Stimulated activated CD8-positive, alpha-beta memory T cell treated with anti-CD3 and anti-CD28 coated beads, Interleukin-12 subunit alpha, Interleukin-12 subunit beta, amount 100 ng/mL, for 24 hours (primary cell): Measurements from ENCODE around the gene AJAP1.

Source experiments
- DNase-seq: peaks from one replicate; pipeline ENCODE4 v3.0.0-alpha.2; 2020; ENCODE audit errors: extremely low read depth

The AJAP1 gene

DNA sequence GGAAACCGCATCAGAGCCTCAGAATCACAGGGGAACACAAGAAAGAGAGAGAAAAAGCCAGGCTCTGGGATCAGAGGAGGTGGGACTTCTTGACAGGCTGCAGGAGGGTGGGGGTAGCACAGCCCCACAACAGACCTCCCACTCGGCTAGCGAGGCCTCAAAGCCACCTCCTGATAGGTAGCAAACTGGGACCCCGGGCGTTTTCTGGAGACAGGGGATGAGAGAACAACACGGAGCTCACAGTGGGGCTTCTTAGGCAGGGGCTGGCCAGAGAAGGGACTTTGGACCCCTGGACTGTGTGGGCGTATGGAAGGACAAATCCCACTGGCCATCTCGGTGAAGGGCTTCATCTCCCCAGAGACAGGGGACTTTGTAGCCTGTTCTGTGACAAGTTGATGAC is 116.3 kb downstream of the AJAP1 start:
- no peak for DNase-seq

DNA sequence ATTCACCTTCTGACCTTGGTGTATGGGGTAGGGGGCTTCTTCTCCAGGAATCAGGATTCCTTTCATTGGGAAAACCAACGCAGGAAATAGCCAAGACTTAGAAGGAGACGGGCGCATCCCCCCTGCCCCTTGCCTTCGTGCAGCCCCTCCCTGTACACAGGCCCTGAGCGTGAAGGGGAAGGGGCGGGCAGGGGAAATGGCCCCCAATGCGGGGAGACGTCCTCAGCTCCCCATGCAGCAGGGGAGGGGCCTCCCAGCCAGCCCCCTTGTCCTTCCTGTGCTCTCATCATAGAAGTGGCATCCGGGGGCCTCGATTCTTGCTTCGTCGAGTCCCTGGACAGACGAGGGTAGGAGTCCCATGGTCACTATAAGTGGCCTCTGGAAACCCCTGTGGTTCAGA is 116.9 kb downstream of the AJAP1 start:
- no peak for DNase-seq

DNA sequence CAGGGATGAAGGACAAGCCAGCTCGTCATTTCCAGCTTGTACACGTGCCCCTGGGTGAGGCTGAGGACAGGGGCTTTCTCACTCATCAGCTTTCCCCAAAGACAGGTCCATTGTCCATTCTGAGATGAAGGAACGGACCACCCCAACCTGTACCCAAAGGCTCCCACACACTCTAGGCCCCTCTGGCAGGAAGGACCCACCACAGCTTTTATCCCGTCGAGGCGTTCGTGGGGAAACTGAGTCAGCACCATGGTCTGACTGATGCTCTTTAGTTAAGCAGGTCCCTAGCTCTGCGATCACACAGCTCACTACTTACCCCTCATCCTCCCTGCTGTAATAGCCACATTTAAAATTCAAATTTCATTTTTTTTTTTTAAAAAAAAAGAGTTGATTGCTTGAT is 117.3 kb downstream of the AJAP1 start:
- no peak for DNase-seq

DNA sequence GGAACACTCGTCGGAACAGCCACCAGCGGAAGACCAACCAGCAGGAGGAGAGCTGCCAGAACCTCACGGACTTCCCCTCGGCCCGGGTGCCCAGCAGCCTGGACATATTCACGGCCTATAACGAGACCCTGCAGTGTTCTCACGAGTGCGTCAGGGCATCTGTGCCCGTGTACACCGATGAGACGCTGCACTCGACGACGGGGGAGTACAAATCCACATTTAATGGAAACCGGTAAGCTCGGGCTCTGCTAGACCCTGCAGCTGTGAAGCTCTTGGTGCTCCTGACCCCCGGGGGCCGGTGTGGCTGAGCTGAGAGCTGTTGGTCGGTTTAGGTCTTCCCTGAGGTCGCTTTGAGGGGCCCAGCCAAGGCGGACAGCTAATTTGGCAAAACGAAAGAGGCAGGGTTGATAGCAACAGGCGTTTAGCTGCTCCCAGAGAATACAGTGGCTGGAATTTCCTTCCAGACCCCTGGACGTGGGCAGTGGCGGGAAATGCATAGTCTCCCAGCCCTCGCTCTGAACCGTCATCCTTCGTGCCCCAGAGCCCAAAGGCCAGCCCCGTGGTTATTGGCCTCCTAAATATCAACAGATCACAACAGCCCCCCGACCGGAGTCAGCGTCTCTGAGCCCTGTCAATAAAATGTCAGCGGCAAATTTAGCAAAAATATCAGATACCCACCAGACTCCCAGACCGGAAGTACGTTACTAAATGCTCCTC is 118.0 kb downstream of the AJAP1 start:
- no peak for DNase-seq

DNA sequence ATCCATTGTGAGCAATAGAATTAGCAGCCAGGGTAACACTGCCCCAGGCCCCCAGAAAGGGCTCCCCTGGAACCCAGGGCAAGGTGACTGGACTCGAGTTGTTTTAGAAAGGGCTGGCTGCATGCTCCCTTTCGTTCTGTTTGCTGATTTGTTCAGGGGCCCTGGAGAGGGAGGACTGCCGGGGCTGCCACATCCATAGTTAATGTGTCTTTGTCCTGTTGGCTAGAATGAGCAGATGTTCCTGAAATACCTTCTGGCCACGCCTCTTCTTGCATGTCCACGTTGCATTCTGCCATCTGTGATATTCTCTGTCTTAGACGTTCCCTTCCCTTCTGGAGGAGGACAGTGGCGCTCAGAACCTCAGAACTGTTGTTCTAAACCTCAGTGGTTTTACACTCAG is 118.8 kb downstream of the AJAP1 start:
- no peak for DNase-seq

DNA sequence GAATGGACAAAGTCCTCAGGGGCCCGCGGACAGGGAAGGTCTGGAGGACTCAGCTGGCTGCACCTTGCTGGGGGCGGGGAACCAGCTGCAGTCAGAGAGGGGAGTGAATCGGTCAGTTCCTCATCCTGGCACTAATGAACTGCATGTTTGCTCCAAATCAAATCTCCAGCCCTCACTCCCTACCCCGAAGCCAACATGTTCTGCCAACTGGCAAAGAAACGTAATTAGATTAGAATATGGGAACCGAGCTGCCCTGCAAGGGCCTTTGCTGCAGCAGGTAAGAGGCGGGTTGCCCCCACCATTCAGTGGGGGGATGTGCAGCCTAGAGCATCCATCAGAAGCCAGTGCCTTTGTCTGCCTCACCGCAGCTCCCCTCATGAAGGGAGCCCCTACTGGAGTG is 121.1 kb downstream of the AJAP1 start:
- DNase-seq: no peak

GRCh38 chr1:4778056-4778455 is 123.6 kb downstream of the AJAP1 start:
- no peak for DNase-seq

DNA sequence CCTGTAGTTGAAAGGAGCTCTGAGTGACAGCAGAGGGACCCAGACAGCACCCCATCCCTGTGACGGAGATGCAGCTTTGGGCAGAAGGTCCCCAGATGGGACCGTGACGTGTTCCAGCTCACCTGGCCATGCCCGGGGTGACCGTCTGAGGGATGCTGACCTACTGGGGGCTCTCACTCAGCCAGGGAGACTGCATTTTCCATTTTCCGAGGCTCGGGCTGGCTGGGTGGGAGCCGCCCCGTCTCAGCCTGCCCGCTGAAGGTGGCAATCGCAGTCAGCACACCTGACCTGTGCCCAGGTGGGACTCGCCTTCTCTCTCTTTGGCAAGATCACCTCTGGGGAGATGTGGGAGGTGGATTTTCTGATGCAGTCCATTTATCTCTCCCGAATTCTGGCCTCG is 127.2 kb downstream of the AJAP1 start:
- DNase-seq: no peak

DNA sequence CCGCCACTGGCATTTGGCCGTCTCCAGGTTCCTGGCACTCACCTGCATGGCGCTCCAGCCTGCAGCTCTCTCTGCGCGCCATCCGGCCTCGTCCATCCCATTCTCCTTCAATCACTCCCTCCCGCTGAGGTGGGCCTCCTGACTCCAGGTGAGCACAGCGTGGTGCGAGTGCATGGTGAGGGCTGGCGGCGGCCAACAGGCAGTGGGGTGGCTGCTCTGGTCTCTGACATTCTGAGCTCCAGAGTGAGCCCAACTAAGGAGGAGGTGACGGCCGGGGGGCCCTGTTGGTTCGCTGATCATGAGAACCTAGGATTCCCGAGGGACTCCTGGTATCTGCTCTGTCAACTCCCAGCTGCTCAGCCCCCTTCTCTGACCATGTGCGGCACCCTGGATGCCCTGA is 130.4 kb downstream of the AJAP1 start:
- no peak for DNase-seq

GRCh38 chr1:4786055-4786454 is 131.6 kb downstream of the AJAP1 start:
- DNase-seq: no peak

- DNase-seq: no peak
Observed at GRCh38 chr1:4787551-4787950, 133.1 kb downstream of the AJAP1 start.

DNA sequence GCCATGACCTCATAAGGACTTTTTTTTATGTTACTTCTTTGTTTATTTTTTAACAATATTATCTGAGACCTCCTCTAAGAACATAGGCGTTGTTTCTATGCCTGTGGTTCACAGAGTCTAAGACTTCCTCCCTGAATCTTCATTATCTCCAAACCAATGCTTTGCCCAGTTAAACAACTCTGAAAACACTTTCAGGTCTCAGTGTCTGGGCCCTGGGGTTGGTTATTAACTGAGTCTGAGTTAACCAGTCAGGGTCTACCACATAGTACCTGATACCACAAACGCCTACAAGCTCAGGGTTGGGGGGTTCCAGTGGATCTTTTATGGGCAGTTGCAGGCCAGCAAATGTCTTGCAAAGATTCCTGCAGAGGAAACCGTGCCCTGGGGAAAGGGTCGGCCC is 138.2 kb downstream of the AJAP1 start:
- DNase-seq: no peak

- DNase-seq: no peak
Observed at GRCh38 chr1:4794020-4794780, 139.8 kb downstream of the AJAP1 start.

DNA sequence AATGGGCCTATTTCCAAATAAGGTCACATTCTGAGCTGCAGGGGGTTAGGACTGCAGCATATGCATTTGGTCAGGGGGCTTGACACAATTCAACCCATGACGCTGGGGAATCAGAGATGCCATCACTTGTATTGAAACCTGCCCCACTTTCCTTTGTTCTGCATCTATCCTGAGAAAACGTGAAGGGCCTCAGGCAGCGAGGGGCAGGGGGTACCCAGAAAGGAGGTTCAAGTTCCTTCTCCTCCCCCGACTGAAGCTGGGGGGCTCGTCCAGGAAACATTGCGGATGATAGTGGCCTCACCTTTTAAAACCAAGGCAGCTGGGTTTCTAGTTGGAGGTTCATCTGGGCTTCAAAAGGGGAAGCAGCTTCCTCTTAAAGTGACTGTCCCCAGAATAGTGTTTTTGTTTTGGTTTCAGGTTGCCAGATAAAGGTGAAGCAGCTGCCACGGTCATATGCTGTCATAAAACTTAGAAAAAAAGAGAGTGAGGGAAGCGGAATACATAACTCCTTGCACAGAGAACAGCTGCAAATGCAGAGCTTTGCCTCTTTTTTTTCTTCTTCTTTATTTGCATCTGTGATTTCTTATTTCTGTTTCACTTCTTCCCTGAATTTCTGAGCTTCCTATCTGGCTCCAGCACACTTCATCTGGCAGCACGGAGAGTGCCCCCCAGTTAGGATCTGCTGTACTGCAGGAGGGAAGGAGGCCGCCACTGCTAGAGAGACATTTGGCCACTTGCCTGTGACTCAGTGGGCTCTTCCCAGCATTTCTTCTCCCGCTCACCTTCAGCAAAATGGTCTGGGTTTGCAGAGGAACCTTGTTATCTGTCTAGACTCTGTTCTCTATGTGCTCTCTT is 142.0 kb downstream of the AJAP1 start:
- no peak for DNase-seq

GRCh38 chr1:4797016-4797410 is 142.6 kb downstream of the AJAP1 start:
- no peak for DNase-seq

DNA sequence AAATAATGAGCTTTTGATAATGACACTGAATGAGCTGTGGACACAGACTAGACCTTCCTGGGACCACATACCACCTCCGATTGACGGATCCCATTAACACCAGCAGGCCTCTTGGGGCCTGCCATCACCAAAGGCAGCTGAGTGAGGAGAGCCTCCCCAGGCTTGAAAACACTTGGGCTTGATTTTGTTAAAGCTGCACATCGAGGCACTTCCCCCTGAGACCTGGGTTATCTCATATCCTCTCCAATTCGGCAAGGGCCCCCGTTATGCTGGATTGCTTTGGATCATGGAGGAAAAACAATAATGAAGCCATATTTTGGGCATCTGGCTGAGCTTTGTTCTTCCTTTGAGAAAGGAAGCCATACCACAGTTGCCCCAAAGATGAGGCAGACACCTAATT is 143.0 kb downstream of the AJAP1 start:
- no peak for DNase-seq

DNA sequence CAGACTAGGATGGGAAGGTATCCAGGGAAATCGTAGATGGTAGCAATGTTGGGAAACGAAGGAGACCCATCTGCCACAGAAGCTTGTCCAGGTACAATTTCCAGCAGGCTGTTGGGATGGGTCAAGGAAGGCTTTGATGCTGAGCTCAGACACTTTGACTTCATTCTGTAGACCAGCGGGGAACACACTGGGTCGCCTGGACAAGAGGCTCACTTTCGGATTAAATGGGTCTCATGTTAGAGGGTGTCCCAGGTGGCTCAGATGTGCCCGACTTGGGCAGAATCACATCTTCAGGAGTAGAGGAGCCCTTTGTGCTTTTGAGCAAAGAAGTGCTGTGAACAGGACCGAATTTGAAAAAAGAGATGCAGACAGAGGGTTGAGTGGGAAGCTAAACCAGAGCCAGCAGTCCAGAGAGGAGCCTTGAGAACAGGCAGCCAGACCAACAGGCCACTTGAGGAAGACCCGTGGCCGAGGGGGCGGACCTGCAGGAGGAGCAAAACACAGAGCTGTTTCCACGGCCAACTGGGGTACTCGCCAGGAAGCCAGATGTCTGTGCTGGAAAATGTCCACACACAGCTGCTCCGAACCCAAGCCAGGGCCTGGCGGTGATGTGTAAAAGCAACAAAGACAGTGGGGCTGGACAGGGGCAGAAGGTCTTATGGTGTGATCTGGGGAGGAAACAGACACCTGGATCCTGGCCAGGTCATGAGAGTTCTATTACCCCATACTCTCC is 146.9 kb downstream of the AJAP1 start:
- no peak for DNase-seq

DNA sequence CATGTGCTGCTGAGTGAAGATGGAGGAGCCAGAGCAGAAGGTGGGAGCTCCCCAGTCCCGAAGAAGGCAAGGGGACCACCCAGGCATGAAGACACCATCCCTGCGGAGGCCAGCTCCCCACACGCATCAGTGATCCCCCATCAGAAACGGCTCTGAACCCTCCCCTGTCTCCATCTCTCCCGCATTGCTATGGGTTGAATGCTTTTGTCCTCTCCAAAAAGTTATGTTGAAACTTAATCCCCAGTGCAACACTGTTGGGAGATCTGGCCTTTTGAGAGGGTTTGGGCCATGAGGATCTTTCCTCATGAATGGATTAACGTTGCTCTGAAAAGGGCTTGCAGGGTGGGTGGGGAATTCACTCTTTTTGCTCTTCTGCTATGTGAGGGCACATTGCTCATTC is 147.6 kb downstream of the AJAP1 start:
- no peak for DNase-seq

- DNase-seq: no peak
Observed at GRCh38 chr1:4803335-4803734, 148.9 kb downstream of the AJAP1 start.

- DNase-seq: no peak
Observed at GRCh38 chr1:4805987-4806386, 151.6 kb downstream of the AJAP1 start.

DNA sequence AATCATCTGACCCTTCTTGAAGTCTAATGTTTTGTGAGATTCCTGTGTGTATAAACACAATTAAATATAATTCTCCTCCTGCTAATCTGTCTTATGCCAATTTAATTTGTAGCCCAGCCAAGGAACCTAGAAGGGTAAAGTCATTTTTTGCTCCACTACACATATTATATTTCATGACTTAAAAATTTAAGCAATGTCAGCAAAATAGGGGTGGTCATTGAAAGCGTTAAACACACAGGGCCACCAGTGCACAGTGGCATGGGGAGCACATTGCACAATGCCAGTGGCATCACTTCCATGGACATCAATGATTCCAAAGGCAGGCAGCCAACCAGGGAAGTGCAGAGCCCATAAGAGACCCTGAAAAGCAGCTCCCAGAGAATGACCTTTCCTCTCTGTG is 166.1 kb downstream of the AJAP1 start:
- DNase-seq: no peak
